Coronary artery (tissue), 2 donors: Measurements from ENCODE around the gene MICAL3.

ENCODE experiments used
- DNase-seq: peaks from one replicate; pipeline ENCODE4 v3.0.0-alpha.2; 2017; ENCODE audit warnings: low spot score
- H3K27ac ChIP-seq, 2 donors: fragments of 200-600 bp; sonication (generic); one replicate each; pipeline ENCODE4 v1.5.1; 2016 to 2019
- H3K4me3 ChIP-seq: fragments of 200-600 bp; sonication (generic); 2 replicates; pipeline ENCODE4 v1.5.1; 2016; ENCODE audit warnings: mild to moderate bottlenecking, moderate library complexity
- CTCF ChIP-seq: fragments of 200-600 bp; sonication (generic); IDR thresholded peaks from one replicate; pipeline ENCODE4 v1.5.1; 2019; ENCODE audit warnings: antibody characterized with exemption

MICAL3 gene

GRCh38 chr22:17823964-17824363 lies 200.4 kb downstream of the MICAL3 start:
- TF ChIP-seq CTCF: no peak
- H3K27ac ChIP-seq: no peak overlapping the region
- DNase-seq: no peak
- no peak overlapping the region for H3K4me3 ChIP-seq

DNA sequence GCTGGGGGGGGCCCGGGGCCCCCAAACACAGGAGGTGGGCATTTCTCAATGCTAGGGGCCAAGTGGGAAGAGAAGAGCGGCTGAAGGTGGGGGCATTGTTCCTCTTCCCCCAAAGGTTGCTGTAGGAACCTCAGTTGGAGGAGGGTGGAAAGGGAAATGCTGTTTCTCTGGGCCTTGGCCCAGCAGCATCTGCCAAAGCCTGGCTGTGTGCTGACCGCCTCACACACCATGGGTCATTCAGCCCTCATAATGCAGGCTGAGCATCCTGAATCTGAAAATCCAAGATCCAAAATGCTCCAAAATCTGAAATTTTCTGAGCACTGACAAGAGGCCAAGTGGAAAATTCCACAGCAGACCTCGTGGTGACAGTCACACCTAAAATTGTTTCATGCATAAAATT lies 201.1 kb downstream of the MICAL3 start:
- H3K4me3 ChIP-seq: no peak overlapping the region
- no peak for TF ChIP-seq CTCF
- H3K27ac ChIP-seq: no peak overlapping the region
- DNase-seq: no peak

DNA sequence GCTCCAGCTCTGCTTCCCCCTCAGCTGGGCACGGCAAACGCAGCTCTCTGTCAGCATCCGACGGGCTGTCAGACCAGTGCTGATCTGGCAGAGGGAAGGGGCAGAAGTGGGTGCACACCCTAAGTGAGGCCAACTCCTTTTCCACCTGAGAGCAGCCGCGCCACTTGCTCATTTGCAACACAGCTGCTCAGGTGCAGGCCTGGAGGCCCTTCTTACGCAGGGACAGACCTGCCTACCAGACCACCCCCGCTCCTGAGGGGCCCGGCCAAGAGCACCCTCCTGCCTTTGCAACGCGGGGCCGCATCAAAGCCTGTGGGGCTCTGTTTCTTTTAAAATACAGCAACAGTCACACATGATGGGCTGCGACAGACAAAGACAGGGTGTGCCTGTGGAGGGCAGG lies 202.3 kb downstream of the MICAL3 start:
- H3K4me3 ChIP-seq: no peak overlapping the region
- no peak for TF ChIP-seq CTCF
- DNase-seq: no peak
- H3K27ac ChIP-seq: no peak overlapping the region

GRCh38 chr22:17820879-17821439 lies 203.4 kb downstream of the MICAL3 start:
- TF ChIP-seq CTCF: no peak
- no peak overlapping the region for H3K27ac ChIP-seq
- no peak overlapping the region for H3K4me3 ChIP-seq
- no peak for DNase-seq

GRCh38 chr22:17818649-17819048 lies 205.7 kb downstream of the MICAL3 start:
- TF ChIP-seq CTCF: no peak

DNA sequence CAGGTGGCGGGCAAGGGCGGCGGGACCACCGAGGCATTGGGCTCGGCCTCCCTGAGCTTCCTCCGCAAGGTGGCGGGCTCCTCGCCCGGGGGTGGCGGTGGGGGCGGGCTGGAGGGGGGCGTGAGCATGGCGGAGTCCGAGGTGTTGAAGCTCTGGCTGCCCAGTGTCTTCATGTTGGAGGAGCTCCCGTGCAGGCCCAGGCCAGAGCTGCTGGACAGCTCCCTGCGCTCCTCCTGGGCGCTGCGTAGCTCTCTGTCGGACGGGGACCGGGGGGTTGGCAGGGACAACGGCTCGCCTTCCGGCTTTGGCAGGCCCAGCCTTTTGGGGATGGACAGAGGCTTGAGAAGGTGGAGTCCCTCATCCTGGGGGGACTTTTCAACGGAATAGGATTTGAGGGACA lies 206.2 kb downstream of the MICAL3 start:
- TF ChIP-seq CTCF: no peak
- no peak for DNase-seq
- H3K27ac ChIP-seq: no peak overlapping the region
- H3K4me3 ChIP-seq: no peak overlapping the region

More at GRCh38 chr22:17818649-17819048, 205.7 kb downstream of the MICAL3 start:
- Histone ChIP-seq H3K4me3 (no peak overlapping the region), H3K27ac (no peak overlapping the region)
- no peak for DNase-seq

DNA sequence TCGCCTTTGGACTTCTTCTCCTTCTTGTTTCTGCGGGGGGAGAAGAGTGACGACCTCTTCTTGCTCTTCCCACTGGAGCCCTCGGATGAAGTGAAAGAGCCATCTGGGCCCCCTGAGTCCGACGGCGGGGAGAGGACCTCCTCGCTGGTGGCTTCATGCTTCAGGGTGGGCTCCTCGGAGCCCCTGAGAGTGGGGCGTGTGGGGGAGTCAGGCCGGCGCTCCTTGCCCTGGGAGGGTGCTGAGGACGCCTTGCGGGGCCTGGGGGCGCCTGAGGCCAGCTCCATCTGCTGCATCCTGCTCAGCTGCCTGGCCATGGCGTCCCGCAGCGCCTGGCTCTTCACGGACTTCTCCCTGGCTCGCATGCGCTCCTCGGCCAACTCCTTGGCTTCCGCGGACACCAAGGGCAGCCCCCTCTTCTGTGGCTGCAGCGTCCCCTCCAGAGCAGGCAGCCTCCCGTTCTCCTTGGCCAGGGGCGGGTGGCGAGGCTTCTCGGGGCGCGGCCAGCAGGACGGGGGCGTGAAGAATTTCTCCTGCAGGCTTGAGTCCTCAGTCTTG lies 206.8 kb downstream of the MICAL3 start:
- DNase-seq: no peak
- Histone ChIP-seq H3K27ac (no peak overlapping the region), H3K4me3 (no peak overlapping the region)
- no peak for TF ChIP-seq CTCF
